GM21529 (cell line): ENCODE results near the gene PIGB.
"Not testable (repeated sequence)": the region's sequence is repeated elsewhere in the genome, so short reads cannot be mapped to it uniquely, and the experiment has no call there.

Experiments used
- ATAC-seq: cut with Tn5 transposase; IDR thresholded peaks from one replicate; pipeline ENCODE4 v1.9.1; 2021; ENCODE audit not compliant: unreplicated experiment

PIGB gene

DNA sequence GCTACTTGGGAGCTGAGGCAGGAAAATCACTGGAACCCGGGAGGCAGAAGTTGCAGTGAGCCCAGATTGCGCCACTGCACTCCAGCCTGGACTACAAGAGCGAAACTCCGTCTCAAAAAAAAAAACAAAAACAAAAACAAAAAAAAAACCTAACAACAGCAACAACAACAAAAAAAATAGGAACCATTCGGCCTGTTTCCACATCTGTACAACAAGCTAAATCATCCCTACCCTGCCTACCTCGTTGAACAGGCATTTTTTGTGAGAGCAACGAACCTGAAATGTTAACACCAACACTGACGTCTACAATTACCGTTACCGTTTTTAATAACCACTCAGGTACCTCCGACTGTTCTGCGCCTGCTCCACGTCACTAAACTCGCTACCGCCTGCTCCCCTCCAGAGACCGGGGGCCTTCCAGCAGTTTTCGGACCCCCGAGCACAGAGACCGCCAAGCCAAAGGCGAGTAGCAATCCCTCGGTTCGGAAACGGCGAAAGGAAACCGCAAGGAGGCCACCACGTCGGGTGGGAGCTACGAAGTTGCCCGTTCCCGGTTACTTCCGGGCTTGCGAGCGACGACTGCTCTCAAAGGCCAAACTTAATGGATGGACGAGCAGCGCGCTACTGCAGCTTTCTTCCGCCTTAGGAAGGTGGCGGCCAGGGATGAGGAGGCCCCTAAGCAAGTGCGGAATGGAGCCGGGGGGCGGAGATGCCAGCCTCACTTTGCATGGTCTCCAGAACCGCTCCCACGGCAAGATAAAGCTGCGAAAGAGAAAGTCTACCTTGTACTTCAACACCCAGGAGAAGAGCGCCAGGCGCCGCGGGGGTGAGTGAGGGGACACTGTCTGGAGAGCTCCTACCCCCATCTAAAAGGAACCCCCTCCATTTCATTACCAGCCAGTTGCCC is at the start of gene PIGB, which contains the start of gene PIGBOS1:
Gene PIGB, plus strand, starts transcription at position 635 of the 907 bp plus-strand sequence. Its CDS starts 29 bp downstream, at position 664.
Gene PIGBOS1, minus strand, starts transcription at position 536 of the 907 bp plus-strand sequence. CDS start 1,331 bp downstream, outside the sequence.
- peak; percentile 89 for ATAC-seq

DNA sequence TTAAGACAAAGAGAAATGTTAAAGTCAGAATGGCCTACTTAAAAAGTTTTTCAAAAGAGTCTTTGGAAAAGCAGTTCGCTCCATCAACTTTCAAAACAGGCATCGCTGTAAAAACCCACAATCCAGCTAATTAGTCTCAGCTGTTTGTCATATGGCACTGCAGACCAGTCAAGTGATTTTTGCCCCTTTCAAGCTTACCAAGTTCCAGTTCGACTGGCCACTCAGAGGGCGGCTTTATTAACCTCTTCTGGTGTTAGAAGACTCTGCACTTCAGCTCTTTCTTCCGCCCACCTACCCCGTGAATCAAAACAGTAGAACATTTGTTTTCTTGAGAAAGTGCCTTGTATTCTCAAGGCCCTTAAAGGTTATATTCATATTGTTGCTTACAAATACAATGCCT is 48.7 kb upstream of the PIGB start:
- no peak for ATAC-seq

DNA sequence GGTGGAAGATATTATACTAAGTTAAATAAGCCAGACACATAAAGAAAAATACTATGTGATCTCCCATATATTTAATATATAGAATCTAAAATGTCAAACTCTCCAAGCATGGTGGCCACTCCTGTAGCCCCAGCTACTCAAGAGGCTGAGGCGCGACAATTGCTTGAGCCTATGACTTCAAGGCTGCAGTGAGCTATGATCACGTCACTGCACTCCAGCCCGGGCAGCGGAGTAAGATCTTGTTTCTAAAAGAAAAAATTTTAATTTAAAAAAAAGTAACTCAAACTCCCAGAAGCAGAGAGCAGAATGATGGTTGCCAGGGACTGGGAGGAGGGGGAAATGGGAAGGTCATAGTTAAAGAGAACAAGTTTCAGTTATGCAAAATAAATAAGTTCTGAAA is 42.7 kb upstream of the PIGB start:
- ATAC-seq: no peak

DNA sequence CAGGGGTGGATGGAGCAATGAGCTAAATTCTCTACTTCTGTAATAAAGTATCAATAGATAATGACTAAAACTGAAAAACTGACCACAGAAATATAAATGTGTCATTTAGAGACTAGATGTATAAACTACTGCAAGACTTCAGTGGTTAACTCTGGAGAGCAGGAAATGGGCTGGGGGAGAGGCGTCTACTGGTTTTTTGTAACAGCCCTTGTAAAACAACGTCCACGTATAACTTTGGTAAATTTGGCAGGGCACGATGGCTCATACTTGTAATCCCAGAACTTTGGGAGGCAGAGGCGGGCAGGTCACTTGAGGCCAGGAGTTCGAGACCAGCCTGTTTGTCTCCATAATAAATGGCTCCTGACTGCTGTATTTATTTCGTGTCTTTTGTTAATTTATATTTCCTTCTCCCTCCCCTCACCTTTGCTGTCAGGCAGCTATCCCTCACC is 41.9 kb upstream of the PIGB start:
- peak; percentile 50 for ATAC-seq

DNA sequence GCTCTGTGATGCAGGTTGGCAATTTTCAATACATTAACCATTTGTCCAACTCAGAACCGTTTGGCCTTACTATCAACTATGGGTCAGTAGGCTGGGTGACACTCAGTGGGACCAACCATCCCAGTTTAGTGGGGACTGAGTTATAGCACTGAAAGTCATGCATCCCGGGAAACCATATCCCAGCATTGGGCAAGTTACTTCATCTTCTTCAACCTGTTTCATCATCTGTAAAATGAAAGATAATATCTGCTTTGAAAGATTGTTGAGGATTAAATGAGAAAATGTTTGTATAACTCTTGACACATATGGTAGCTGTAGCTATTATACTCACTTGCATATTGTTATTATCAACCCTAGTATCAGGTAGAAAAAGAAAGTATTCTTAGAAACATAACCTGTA is 41.3 kb upstream of the PIGB start:
- no peak for ATAC-seq

DNA sequence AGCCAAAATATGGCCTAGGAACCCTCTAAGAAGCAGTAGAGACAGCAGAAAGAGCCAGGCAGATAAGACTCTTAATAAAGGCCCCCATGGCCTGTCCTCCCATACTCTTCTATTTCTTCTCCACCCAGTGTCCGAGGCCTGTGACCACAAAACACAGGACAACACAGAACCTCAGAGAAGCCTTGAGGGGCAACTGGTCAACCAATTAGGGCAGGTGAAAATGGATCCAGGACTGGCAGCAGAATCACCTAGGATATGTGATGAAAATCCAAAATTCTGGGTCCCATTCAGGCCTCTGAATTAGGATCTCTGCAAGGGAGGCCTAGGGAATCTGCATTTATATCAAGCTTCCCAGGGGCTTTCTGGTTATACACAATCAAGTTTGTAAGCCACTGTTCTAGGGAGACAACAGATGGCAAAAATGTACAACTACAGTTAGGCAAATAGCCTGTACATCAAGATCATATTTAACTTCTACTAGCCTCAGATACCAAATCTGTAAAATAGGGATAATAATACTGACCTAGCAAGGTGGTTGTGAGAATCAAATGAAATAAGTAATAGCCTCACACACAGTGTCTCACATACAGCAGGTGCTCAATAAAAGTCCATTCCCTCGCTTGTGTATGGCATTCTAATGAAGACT is 39.8 kb upstream of the PIGB start:
- ATAC-seq: no peak

DNA sequence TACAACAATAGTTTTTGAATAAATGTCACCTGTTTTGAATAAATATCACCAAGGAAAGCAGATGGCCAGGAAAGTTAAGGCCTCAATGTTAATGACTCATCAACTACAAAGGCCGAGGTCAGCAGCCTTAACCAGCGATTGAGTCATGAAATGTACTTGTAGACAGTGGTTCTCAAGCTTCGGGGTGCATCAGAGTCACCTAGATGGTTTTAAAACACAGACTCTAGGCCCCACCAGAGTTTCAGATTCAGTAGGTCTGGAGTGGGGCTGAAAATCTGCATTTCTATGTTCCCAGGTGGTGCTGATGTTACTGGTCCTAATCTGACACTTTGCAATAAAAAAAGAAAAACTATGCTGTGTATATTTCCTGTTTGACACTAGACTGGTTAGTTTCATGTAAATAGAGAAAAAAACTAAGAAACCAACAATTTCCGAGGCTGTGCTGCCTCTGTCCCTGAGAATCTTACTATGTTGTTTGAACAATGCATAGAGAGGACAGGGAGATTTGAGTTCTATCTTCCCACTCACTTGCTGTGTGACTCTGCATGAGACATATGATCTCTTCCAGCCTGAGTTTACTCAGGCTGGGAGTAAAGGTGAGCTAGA is 39.2 kb upstream of the PIGB start:
- ATAC-seq: peak; percentile 88

DNA sequence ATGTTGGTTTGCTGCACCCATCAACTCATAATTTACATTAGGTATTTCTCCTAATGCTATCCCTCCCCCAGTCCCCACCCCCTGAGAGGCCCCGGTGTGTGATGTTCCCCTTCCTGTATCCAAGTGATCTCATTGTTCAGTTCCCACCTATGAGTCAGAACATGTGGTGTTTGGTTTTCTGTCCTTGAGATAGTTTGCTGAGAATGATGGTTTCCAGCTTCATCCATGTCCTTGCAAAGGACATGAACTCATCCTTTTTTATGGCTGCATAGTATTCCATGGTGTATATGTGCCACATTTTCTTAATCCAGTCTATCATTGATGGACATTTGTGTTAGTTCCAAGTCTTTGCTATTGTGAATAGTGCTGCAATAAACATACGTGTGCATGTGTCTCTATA is 38.4 kb upstream of the PIGB start:
- not testable (repeated sequence) for ATAC-seq

DNA sequence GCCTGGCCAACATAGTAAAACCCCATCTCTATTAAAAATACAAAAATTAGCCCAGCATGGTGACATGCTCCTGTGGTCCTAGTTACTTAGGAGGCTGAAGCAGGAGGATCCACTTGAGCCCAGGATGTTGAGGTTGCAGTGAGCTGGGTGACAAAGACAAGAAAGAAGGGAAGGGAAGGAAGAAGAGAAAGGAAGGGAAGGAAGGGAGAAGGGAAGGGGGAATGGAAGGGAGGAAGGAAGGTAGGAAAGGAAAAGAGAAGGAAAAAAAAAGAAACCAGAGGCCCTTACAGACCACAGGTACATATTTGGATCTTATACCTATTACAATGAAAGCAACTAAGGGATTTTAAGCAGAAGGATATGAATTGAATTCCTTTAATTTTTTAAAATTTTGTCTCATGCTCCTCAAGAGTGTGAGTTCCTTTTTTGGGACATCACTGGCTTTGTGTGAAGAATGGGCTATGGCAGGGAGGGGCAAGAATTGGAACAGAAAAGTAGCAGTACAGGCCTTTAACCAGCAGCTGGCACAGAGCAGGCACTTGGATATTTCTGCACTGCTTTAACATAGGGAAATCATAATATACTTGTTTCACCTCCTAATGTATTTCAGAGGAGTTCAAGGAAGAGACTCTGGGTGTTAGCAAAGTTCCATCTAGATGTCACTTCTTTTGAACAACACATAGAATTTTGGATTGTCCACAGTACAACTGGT is 37.3 kb upstream of the PIGB start:
- no peak for ATAC-seq

DNA sequence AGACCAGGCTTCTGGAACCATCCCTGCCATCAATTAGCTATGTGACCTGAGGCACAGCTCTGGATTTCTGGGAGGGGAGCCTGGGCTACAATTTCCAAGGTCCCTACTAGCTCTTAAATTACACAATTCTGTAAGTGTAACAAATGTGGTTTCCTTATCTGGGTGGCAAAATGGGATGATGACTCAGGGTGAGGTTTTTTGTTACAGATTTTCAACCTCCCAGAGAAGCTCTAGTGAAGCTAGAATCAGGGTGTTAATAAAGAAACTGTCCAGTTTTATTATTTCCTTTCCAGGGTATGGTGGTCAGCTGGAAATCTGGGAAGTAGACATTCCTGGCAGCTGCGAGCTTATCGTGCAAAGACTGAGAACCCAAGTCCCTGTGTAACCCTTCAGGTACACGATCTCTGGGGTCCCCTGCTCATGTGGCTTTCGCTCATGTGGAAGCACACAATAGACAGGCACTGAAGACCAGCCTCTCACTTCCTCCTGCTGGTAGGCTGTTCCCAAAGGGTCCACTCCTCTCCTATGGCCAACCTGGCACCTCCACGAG is 36.7 kb upstream of the PIGB start:
- no peak for ATAC-seq

DNA sequence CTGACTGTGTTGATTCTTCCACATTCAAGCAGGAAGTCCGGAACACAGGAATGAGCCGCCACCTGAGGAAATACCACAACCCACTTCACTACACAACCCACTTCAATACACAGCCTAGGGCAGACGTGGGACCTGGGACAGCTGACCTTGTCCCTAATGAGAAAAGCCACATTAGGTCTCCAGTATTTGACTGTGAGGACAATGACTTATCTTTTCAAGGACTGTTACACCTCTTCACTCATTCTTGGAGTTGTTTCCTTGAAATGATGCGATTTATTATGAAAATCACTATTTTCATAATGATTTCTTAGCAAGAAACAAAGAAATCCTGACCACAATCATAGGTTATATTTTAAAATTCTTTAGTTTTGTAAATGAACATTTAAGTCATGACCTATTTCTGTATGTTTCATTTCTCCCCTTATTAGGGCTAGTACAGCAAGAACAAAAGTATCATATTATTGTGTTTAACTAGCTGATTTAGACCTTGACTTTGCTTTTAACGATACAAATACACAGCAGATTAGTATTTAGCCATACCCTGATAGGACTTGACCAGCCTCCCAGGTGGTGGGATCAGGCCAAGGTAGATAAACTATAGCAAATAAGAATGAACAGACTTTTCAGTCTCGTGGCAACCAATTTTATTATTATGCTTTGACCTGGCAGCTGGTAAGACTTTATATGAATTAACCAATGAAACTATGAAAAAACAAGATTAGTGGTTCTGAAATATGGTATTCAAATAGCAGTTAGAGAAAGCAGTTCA is 35.5 kb upstream of the PIGB start:
- ATAC-seq: no peak

DNA sequence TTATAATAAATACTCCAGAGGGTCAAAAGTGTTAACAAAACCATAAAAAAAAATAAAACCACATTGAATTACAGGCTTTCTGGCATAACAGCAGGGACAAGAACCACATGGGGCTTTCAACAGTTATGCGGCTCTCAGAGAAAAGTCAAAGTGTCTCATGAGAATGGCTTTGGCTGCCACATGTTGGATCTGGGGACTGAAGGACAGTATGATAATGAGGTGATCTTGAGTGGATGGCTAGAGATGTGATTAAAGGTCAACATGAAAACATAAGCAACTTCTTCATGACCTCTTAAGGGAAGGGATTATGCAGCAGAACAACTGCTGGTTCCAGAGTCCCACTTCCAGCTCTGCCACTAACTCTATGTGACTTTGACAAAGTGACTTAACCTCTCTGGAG is 34.6 kb upstream of the PIGB start:
- ATAC-seq: no peak

DNA sequence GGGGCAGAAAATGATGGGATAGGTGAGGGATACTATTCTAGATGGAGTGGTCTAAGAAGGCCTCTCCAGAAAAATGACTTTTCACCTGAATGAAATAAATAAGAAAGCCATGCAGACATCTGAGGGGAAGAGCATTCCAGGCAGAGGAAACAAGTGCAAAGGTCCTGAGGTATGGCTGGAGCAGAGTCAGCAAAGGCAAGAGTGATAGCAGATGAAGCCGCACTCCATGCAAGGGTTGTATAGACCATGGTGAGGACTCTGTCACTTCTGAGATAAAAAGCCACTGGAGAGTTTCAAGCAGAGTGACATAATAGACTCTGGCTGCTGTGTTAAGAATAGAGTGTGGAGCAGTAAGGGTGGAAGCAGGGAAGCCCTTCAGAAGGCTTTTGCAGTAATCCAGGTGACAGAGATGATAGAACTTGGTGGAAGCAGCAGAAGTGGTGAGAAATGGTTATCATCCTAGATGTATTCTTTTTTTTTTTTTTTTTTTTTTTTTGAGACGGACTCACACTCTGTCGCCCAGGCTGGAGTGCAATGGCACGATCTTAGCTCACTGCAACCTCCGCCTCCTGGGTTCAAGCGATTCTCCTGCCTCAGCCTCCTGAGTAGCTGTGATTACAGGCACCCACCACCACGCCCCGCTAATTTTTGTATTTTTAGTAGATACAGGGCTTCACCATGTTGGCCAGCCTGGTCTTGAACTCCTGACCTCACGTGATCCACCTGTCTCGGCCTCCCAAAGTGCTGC is 32.4 kb upstream of the PIGB start:
- not testable (repeated sequence) for ATAC-seq

DNA sequence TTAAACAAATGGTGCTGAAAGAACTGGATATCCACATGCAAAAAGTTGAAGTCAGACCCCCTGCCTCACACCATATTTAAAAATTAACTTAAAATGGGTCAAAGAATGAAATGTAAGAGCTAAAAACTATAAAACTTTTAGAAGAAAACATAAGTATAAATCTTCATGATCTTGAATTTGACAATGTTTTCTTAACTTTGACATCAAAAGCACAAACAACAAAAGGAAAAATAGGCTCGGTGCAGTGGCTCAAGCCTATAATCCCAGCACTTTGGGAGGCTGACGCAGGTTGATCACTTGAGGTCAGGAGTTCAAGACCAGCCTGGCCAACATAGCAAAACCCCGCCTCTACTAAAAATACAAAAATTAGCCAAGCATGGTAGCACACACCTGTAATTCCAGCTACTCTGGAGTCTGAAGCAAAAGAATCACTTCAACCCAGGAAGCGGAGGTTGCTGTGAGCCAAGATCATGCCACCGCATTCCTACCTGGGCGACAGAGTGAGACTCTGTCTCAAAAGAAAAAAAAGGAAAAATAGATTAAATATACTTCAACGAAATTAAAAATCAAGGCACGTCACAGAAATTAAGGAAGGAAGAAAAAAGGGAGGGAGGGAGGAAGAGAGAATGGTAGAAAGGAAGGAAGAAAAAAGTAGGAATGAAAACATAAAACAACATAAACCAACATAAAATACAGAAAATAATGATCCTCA is 30.9 kb upstream of the PIGB start:
- no peak for ATAC-seq

DNA sequence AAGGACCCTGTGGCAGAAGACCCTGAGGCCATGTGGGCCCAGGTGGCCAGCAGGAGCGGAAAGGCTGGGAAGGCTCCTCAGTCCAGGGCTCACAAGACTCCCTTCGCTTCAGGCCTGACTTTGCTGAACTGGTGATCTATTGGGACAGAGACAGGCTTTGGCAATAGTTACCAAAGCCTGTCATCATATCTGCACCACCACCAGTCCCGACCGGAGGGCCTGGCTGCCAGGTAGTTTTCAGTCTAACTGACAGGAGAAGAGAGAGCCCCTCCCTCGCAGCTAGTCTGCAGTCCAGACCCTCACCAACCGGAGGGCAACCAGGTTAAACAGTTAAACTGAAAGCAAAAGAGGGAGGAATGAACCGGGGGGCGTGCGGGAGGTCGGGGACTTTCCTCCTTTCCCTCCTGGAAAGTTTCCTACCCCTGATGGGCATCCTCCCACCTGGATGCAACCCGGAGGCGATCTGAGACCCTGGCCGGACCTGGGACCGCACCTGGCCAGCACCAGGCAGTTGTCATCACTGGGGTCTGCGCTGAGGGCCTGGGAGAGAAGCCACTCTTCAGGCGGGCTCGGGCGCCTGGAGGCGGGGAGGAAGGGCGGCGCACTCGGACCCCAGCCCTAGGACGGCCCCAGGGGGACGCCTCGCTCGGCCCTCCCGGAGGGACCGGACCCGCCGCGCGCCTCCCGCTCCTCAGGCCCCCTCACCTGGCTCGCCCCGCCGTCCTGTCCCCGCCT is 29.8 kb upstream of the PIGB start:
- ATAC-seq: peak; percentile 37

DNA sequence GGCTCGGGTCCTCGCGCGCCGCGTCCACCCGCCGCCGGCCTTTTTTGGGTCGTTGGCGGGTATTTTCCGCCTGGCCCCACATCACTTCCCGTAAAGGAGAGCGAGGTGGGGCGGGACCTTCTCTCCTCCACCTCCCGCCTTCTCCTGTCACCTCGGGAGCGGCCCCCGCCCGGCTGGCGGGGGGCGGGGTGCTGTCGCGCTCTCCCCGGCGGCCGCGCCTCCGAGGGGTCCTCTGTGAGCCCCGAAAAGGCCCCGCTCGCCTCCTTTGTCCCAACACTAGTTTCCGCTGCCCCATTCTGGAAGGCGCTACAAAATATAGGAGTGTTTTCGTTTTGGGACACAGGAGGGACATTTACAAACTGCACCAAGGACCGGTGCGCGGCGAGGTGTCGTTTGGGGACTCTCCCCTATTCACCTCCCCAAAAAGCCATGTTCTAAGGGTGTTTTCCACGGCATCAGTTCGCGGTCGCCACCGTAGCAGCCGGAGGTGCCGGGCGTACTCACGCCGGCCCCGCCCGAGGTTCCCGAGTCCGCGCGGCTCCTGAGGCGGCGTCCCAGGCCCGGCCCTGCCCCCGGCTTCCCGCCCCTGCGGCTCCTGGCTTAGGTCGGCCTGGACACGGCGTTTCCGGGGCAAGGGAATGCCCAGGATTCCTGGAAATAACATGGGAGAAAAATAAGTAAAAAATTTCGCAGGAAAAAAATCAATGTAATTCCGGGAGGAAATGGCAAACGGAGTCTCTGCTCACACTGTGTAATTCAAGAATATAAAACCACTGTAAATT is 29.1 kb upstream of the PIGB start, which contains the start of gene RAB27A:
Gene RAB27A, minus strand, starts transcription at position 68 of the 782 bp plus-strand sequence. CDS start 54,879 bp downstream, outside the sequence.
- ATAC-seq: peak; percentile 74

DNA sequence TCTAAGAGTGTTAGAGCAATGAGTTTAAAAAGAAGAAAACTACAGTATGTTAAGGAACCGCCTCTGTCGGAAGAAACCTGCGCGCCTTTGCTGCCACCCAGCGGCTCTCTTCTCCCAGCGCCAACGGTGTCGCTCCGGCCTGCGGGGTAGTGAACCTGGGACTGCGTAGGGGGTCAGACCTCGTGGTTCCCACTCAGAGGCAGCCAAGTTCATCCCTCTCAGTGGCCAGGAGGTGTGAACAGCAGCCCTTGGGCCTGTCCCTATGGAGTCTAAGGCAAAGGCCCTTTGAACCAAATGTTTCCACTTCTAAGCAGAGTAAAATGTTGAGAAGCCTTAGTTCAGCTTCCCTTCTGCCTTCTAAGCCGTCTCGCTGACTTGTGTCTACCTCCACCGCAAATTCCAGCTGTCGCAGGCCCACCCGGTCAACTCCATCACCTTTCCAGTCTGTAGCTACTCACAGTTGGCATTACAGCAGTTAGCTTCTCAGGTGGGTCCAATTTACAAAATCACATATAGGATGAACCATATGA is 28.4 kb upstream of the PIGB start:
- peak; percentile 67 for ATAC-seq
